ENCODE data around the gene HRG.
A peak's percentile ranks its signal among the peaks of the same experiment; 100 is the strongest.

Gene HRG

GRCh38 chr3:186653984-186654383, 11.8 kb upstream of the HRG start:
- Histone ChIP-seq H2BK15ac (ENCODE audit: low read depth, poor library complexity, severe bottlenecking) (no peak overlapping the region), H2BK120ac (ENCODE audit: low read depth, low read length) (no peak overlapping the region), H2AFZ (ENCODE audit: low read depth, low read length) (peak overlapping the region; percentile 39), H4K8ac (ENCODE audit: low read length) (no peak overlapping the region), H3K36me3 (ENCODE audit: control insufficient read depth in 1 of 2, insufficient read depth in 2 of 2, low read depth in 1 of 2, low read length in 2 of 2) (no peaks in the 10 kb centered on the region), H3K4me1 (ENCODE audit: control insufficient read depth, insufficient read depth, low read depth, low read length) (peaks cover 2% of the 10 kb centered on the region), H3K14ac (ENCODE audit: low read length in 2 of 2) (no peak overlapping the region), H2AK5ac (ENCODE audit: low read length, severe bottlenecking) (no peak overlapping the region), H3K27me3 (ENCODE audit: control insufficient read depth in 1 of 2, insufficient read depth in 1 of 2, low read length in 2 of 2) (peaks cover 21 to 52% of the 10 kb centered on the region in 2 experiments), H3K4ac (ENCODE audit: low read depth in 1 of 2, low read length in 2 of 2) (no peak overlapping the region), H3K27ac (ENCODE audit: low read length, poor library complexity, severe bottlenecking) (no peak overlapping the region), H3K23ac (ENCODE audit: low read length in 2 of 2) (no peak overlapping the region), H4K91ac (ENCODE audit: low read length) (no peak overlapping the region), H3K4me2 (ENCODE audit: low read length, poor library complexity, severe bottlenecking) (no peak overlapping the region), H3K9ac (ENCODE audit: low read length) (no peak overlapping the region), H2BK12ac (ENCODE audit: low read length in 2 of 2) (no peak overlapping the region), H3K79me1 (replicated peaks; ENCODE audit: low read length, poor library complexity, severe bottlenecking) (no peaks in the 10 kb centered on the region), H2BK5ac (ENCODE audit: low read depth, low read length, poor library complexity, severe bottlenecking) (no peak overlapping the region), H3K18ac (ENCODE audit: low read depth in 1 of 2, low read length in 2 of 2) (no peak overlapping the region), H3K9me3 (ENCODE audit: control insufficient read depth, low read length) (no peaks in the 10 kb centered on the region), H3K4me3 (ENCODE audit: insufficient read depth in 1 of 2, low read depth in 1 of 2, low read length in 2 of 2) (peak overlapping the region in 1 of 2 experiments; percentile 36)
- WGBS, result 25% methylated on average over 6 of the region's 6 CpGs
- peak; percentile 3 for DNase-seq

- no peaks in the 10 kb centered on the region for H3K79me1 ChIP-seq (replicated peaks; ENCODE audit: low read length, poor library complexity, severe bottlenecking)
- H3K27ac ChIP-seq (ENCODE audit: low read length, poor library complexity, severe bottlenecking), result no peak overlapping the region
- H4K8ac ChIP-seq (ENCODE audit: low read length), result no peak overlapping the region
- no peak overlapping the region for H3K18ac ChIP-seq (ENCODE audit: low read depth in 1 of 2, low read length in 2 of 2)
- no peak for DNase-seq
- WGBS, result 15% methylated on average over 7 of the region's 7 CpGs
- H2BK12ac ChIP-seq (ENCODE audit: low read length in 2 of 2), result no peak overlapping the region
- H2AK5ac ChIP-seq (ENCODE audit: low read length, severe bottlenecking), result no peak overlapping the region
- H3K14ac ChIP-seq (ENCODE audit: low read length in 2 of 2), result no peak overlapping the region
- peaks cover 43 to 44% of the 10 kb centered on the region in 2 experiments for H3K27me3 ChIP-seq (ENCODE audit: control insufficient read depth in 1 of 2, insufficient read depth in 1 of 2, low read length in 2 of 2)
- H3K4me3 ChIP-seq (ENCODE audit: insufficient read depth in 1 of 2, low read depth in 1 of 2, low read length in 2 of 2), result no peak overlapping the region
- no peak overlapping the region for H3K23ac ChIP-seq (ENCODE audit: low read length in 2 of 2)
- no peaks in the 10 kb centered on the region for H3K4me1 ChIP-seq (ENCODE audit: control insufficient read depth, insufficient read depth, low read depth, low read length)
- H3K36me3 ChIP-seq (ENCODE audit: control insufficient read depth in 1 of 2, insufficient read depth in 2 of 2, low read depth in 1 of 2, low read length in 2 of 2), result no peaks in the 10 kb centered on the region
- H2AFZ ChIP-seq (ENCODE audit: low read depth, low read length), result no peak overlapping the region
- H2BK15ac ChIP-seq (ENCODE audit: low read depth, poor library complexity, severe bottlenecking), result no peak overlapping the region
- H4K91ac ChIP-seq (ENCODE audit: low read length), result no peak overlapping the region
- H3K9ac ChIP-seq (ENCODE audit: low read length), result no peak overlapping the region
- H3K4ac ChIP-seq (ENCODE audit: low read depth in 1 of 2, low read length in 2 of 2), result no peak overlapping the region
- no peak overlapping the region for H2BK5ac ChIP-seq (ENCODE audit: low read depth, low read length, poor library complexity, severe bottlenecking)
- no peak overlapping the region for H3K4me2 ChIP-seq (ENCODE audit: low read length, poor library complexity, severe bottlenecking)
- no peaks in the 10 kb centered on the region for H3K9me3 ChIP-seq (ENCODE audit: control insufficient read depth, low read length)
- H2BK120ac ChIP-seq (ENCODE audit: low read depth, low read length), result no peak overlapping the region
Measured at GRCh38 chr3:186663361-186664118, 2.3 kb upstream of the HRG start.

- Histone ChIP-seq H2BK5ac (ENCODE audit: low read depth, low read length, poor library complexity, severe bottlenecking) (no peak overlapping the region), H3K14ac (ENCODE audit: low read length in 2 of 2) (no peak overlapping the region), H3K4me3 (ENCODE audit: insufficient read depth in 1 of 2, low read depth in 1 of 2, low read length in 2 of 2) (no peak overlapping the region), H4K91ac (ENCODE audit: low read length) (no peak overlapping the region), H3K4me1 (ENCODE audit: control insufficient read depth, insufficient read depth, low read depth, low read length) (no peaks in the 10 kb centered on the region), H3K18ac (ENCODE audit: low read depth in 1 of 2, low read length in 2 of 2) (no peak overlapping the region), H3K36me3 (ENCODE audit: control insufficient read depth in 1 of 2, insufficient read depth in 2 of 2, low read depth in 1 of 2, low read length in 2 of 2) (no peaks in the 10 kb centered on the region), H2AK5ac (ENCODE audit: low read length, severe bottlenecking) (no peak overlapping the region), H3K9me3 (ENCODE audit: control insufficient read depth, low read length) (no peaks in the 10 kb centered on the region), H3K23ac (ENCODE audit: low read length in 2 of 2) (no peak overlapping the region), H3K4me2 (ENCODE audit: low read length, poor library complexity, severe bottlenecking) (no peak overlapping the region), H2BK12ac (ENCODE audit: low read length in 2 of 2) (no peak overlapping the region), H4K8ac (ENCODE audit: low read length) (no peak overlapping the region), H3K4ac (ENCODE audit: low read depth in 1 of 2, low read length in 2 of 2) (no peak overlapping the region), H3K27ac (ENCODE audit: low read length, poor library complexity, severe bottlenecking) (no peak overlapping the region), H2BK15ac (ENCODE audit: low read depth, poor library complexity, severe bottlenecking) (no peak overlapping the region), H3K9ac (ENCODE audit: low read length) (no peak overlapping the region), H2BK120ac (ENCODE audit: low read depth, low read length) (no peak overlapping the region), H3K27me3 (ENCODE audit: control insufficient read depth in 1 of 2, insufficient read depth in 1 of 2, low read length in 2 of 2) (peaks cover 45 to 46% of the 10 kb centered on the region in 2 experiments), H2AFZ (ENCODE audit: low read depth, low read length) (no peak overlapping the region), H3K79me1 (replicated peaks; ENCODE audit: low read length, poor library complexity, severe bottlenecking) (no peaks in the 10 kb centered on the region)
- no peak for DNase-seq
Measured at GRCh38 chr3:186664119-186664495, 1.7 kb upstream of the HRG start.

- Histone ChIP-seq H3K4me2 (ENCODE audit: low read length, poor library complexity, severe bottlenecking) (no peak overlapping the region), H4K91ac (ENCODE audit: low read length) (no peak overlapping the region), H2AK5ac (ENCODE audit: low read length, severe bottlenecking) (no peak overlapping the region), H3K27me3 (ENCODE audit: control insufficient read depth in 1 of 2, insufficient read depth in 1 of 2, low read length in 2 of 2) (peaks cover 49 to 50% of the 10 kb centered on the region in 2 experiments), H3K14ac (ENCODE audit: low read length in 2 of 2) (no peak overlapping the region), H2BK120ac (ENCODE audit: low read depth, low read length) (no peak overlapping the region), H3K27ac (ENCODE audit: low read length, poor library complexity, severe bottlenecking) (no peak overlapping the region), H2BK5ac (ENCODE audit: low read depth, low read length, poor library complexity, severe bottlenecking) (no peak overlapping the region), H3K4me3 (ENCODE audit: insufficient read depth in 1 of 2, low read depth in 1 of 2, low read length in 2 of 2) (no peak overlapping the region), H3K4me1 (ENCODE audit: control insufficient read depth, insufficient read depth, low read depth, low read length) (no peaks in the 10 kb centered on the region), H2BK12ac (ENCODE audit: low read length in 2 of 2) (no peak overlapping the region), H3K79me1 (replicated peaks; ENCODE audit: low read length, poor library complexity, severe bottlenecking) (no peaks in the 10 kb centered on the region), H3K4ac (ENCODE audit: low read depth in 1 of 2, low read length in 2 of 2) (no peak overlapping the region), H3K23ac (ENCODE audit: low read length in 2 of 2) (no peak overlapping the region), H3K9ac (ENCODE audit: low read length) (no peak overlapping the region), H3K36me3 (ENCODE audit: control insufficient read depth in 1 of 2, insufficient read depth in 2 of 2, low read depth in 1 of 2, low read length in 2 of 2) (no peaks in the 10 kb centered on the region), H3K9me3 (ENCODE audit: control insufficient read depth, low read length) (no peaks in the 10 kb centered on the region), H2AFZ (ENCODE audit: low read depth, low read length) (no peak overlapping the region), H2BK15ac (ENCODE audit: low read depth, poor library complexity, severe bottlenecking) (no peak overlapping the region), H3K18ac (ENCODE audit: low read depth in 1 of 2, low read length in 2 of 2) (no peak overlapping the region), H4K8ac (ENCODE audit: low read length) (no peak overlapping the region)
- DNase-seq, result no peak
- 55% methylated on average over 3 of the region's 4 CpGs for WGBS
Measured at GRCh38 chr3:186664506-186664905, 1.3 kb upstream of the HRG start.
